ENCODE measurements around the gene MMEL1.
A peak's percentile ranks its signal among the peaks of the same experiment; 100 is the strongest.
"Not testable (repeated sequence)": the region's sequence is repeated elsewhere in the genome, so short reads cannot be mapped to it uniquely, and the experiment has no call there.

Gene MMEL1

DNA sequence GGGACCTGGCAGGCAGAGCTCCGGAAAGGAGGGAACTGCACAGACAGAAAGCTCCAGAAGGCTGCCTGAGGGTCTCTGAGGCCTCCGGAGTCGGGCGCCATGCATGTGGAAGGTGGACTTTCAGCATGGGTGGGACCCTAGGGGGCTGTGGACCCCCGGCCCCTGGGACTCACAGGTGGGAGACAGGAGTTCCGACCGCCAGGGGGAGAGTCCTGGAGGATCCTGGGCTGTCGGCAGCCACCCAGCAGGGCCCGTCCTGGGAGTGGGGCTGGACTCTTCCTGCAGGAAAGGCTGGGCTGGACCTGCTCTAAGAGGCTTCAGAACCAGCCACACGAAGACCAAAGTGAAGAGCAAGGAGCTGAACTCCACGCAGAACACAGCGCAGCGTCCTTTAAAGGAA, 63.1 kb downstream of the MMEL1 start:
- not testable (repeated sequence) for DNase-seq

DNA sequence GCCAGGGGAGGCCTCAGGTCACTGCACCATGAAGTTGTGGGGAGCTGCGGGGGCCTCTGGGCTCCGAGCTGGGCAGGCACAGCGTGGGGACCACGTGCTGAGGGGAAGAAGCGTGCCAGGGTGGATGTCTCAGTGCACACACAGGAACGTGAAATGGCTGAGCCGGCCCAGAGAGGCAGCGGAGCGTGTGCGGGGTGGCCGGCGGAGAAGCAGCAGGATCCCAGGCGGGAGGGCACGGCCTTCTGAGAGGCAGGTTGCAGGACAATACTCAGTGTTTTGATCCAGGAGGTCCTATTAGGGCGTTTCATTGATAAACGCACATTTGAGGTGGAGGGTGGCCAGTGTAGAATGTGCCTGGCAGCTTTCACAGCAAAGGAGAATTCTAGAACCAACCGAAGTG, 63.8 kb downstream of the MMEL1 start:
- DNase-seq, result peak; percentile 67

GRCh38 chr1:2568187-2568816, 64.5 kb downstream of the MMEL1 start:
- DNase-seq, result not testable (repeated sequence)

DNA sequence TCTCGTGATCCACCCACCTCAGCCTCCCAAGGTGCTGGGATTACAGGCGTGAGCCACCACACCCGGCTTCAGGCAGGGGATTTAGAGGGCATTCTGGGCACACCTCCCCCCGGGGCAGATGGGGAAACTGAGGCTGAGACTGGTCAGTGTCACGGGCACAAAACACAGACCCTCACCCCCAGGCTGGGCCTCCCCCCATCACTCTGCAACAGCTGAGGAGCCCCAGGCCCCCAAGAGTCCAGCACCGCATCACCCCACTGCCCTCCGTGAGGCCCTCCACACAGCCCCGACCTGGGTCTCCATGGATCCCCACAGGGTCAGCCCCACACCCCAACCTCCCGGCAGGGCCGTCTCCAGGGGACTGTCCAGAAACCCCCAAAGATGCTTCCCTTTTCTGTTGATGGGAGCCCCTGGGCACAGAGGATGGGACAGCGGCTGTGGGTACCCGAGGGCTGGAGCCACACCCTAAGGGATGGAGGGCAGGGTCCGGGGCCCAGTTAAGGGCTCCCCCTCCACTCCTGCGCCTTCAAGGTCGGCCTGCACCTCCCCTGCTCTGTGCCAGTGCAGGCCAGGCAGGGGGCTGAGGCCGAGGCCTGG, 65.6 kb downstream of the MMEL1 start:
- DNase-seq, result no peak

DNA sequence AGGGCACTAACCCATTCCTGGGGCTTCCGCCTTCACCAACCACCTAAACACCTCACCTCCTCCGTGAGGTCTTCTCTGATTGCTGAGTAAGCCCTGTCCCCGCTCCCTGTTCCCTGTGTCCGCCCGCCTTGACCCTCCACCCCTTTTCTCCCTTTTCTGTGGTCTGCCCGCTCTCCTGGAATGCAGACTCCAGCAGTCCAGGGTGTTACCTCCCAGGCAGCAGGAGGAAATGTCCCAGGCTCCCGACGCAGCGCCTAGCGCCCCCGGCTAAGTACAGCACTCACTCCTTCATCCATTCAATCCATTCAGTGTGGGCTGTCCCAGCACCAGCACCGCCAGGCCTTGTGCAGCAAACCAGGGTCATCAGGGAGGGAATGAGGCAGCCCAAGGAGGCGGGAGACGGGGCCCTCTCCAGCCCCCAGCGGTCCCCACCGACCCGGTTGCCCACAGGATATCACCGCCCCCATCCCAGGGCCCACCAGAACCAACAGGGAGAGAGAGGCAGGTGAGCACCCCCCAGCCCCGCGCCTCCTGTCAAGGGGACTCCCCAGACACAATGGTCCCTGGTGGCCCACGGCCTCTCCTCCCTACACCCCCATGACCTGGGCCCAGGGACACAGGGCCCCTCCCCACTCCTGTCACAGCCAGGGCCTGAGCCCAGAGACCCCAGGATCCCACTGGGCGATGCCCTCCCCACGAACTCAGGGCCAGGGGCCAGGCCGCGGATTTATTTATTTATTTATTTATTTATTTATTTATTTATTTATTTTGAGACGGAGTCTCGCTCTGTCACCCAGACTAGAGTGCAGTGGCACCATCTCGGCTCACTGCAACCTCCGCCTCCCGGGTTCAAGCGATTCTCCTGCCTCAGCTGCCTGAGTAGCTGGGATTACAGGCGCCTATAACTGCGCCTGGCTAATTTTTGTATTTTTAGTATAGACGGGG, 66.4 kb downstream of the MMEL1 start:
- no peak for DNase-seq

- DNase-seq, result no peak
These were observed 67.9 kb downstream of the MMEL1 start for GRCh38 chr1:2564815-2565374.

DNA sequence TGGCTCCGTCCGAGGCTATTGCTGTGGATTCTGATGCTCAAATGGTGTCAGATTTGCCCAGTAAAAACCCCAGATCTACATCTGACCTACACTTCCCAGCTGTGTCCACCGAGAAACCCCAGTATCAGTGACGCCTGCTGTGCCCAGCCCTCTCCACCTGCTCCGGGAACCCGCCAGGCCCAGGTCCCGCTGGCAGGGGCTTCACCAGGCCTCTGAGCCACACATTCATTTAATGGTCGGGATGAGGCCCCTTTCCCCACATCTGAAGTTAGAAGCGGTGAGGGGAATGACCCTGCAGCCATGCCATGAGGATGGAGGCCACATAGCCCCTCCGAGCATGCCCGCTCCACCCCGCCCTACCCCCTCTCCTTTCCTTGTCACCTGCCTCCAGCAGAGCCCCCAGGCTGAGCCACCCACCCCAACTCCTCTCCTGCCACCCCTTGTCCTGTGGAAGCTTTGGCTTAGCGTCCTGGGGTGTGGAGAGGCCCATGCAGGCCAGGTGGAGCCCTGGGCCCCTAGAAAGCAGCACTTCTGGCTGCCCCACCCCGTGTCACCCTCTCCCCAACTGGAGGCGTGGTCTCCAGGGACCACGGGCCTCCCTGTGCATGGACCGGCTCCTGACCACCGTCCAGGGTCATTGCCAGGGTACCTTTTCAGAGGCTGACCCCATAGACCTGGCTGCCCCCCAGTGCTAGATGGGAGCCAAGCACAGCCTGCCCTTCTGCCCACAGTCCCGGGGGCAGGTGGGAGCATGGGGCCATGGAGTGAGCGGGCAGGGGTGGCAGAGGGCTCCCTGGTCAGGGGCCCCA, 68.6 kb downstream of the MMEL1 start:
- no peak for DNase-seq

- no peak for DNase-seq
These were observed 69.6 kb downstream of the MMEL1 start for GRCh38 chr1:2563205-2563604.

- peak; percentile 8 for DNase-seq
These were observed 70.6 kb downstream of the MMEL1 start for GRCh38 chr1:2561898-2562895.

- no peak for DNase-seq
These were observed 71.4 kb downstream of the MMEL1 start for GRCh38 chr1:2561446-2561845.

DNA sequence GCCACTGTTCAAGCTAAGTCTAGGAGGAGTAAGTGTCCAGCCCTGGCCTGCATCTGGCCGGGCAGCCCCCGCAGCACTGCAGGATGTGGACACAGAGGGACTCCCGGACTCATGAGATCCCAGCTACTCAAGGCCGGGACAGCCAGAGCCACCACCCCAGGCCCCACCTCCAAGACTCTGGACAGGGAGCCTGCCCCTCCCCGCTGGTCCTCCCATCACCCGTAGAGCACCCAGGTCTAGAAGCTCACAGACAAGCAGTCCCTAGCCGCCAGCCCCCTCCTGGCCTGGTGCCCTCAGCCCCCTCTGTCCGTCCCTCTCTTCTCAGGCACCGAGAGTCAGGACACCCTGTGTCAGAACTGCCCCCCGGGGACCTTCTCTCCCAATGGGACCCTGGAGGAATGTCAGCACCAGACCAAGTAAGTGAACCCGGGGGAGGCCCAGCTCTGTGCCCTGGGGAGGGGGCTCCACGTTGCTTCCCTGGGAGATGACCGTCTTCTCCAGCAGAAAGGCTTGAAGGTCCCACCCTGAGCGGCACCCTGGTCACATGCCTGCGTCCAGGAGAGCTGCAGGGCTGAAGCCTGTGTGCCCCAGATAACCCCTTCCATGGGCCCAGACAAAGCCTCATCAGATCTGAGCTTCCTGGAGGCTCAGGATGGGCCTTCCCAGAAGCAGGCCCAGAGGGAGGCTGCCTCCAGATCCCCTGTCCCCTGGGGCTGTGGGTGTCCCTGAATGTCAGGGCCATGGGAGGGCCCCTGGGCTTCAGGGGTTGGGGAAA, 72.3 kb downstream of the MMEL1 start:
- no peak for DNase-seq

DNA sequence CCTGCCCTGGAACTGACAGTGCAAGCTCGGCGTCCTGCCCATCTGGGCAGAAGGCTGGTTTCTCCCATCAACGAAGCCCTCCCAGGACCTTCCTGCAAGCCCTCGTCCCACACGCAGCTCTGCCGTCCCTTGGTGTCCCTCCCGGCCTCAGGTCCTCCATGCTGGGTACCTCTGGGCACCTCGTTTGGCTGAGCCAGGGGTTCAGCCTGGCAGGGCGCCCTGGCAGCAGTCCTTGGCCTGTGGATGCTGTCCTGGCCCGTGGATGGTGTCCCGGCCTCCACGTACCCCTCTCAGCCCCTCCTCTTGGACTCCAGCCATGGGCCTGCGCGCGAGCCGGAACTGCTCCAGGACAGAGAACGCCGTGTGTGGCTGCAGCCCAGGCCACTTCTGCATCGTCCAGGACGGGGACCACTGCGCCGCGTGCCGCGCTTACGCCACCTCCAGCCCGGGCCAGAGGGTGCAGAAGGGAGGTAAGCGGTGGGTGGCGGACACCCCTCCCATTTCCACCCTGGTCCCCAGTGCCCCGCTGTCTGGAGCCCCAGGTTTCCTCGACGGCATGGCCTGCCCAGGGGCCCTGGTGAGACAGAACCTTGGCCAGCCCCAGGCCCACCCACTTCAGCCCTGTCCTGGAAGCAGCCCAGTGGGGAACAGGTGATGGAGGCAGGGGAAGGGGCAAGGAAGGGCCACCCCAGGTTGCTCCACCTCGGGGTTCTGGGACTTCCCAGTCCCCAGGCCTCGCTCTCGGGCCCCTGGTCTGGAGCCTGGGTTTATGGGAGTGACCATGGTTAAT, 73.1 kb downstream of the MMEL1 start:
- DNase-seq, result no peak

DNA sequence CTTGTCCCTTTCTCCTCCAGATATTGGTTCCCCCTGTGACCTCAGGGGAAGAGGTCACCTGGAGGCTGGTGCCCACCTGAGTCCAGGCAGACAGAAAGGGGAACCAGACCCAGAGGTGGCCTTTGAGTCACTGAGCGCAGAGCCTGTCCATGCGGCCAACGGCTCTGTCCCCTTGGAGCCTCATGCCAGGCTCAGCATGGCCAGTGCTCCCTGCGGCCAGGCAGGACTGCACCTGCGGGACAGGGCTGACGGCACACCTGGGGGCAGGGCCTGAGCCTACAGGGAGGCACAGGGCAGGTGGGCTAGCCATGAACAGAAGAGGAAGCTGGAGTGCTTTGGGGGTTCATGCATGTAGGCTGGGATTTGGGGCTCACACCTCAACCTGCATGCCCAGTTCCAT, 74.0 kb downstream of the MMEL1 start:
- DNase-seq, result no peak

- DNase-seq, result peak; percentile 1
These were observed 74.4 kb downstream of the MMEL1 start for GRCh38 chr1:2558420-2558819.

DNA sequence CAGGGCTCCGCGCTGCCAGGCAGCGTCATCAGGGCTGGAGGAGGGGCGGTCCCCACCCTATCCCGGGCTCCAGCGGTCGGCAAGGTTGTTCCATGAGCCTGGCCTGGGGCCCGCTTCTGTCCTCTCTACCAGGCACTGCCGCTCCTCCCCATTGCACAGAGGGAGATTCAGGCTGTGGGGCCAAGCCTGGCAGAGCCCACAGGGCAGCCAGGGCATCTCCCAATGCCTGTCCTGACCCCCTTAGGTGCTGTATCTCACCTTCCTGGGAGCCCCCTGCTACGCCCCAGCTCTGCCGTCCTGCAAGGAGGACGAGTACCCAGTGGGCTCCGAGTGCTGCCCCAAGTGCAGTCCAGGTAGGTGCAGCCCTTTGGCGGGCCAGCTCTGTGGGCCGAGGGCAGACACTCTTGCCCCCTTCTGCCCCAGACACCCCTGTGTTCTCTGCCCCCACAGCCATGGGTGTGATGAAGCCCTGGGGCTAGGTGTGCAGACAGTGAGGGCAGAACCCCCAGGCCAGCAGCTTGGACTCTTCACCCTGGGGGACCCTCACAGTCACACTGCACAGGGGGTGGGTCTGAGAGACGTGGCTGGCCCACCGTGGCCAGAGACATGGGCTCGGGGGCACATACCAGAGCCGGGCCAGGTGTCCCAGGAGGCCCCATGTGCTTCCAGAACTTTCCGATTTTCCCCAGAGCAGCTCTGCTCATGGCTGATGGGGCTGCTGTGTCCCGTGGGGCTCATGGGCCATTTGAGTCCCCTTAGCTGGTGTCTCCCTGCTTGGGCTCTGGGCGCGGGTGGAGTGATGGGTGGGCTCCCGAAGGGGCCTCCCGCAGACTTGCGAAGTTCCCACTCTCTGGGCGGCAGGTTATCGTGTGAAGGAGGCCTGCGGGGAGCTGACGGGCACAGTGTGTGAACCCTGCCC, 75.1 kb downstream of the MMEL1 start:
- peak; percentile 8 for DNase-seq

DNA sequence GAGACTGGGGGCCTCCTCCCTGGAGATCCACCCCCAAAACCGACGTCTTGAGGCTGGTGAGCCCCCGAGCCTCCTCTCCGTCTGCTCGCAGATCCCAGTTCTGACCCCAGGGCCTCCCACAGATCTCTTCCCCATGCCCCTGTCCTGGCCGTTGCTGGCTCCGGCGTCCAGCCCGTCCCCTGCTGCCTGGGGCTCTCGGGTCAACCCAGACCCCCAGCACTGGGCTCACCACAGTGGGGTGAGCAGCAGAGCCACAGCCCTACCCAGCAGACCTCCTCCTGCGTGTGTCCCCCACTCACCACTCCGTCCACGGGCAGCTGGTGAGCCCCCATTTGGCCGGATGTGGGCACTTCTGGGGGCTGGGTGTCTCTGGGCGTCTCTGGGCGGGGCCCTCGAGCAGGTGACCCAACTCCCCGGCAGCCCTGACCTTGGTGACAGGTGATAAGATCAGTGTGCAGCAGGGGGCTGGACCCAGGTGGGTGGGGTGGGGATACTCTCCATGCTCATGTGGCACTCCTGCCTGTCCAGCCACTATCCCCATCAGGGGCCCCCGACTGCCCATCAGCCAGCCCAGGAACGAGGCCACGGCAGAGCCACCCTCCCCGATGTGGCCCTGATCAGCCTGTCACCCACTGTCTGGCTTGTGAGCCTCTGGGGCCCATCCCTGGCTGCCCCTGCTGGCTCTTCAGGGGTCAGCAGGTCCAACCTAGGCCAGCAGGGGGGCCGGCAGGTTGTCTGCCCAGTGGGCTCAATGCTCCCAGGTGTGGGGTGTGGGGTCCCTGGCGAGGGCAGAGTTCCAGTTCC, 75.9 kb downstream of the MMEL1 start:
- no peak for DNase-seq

DNA sequence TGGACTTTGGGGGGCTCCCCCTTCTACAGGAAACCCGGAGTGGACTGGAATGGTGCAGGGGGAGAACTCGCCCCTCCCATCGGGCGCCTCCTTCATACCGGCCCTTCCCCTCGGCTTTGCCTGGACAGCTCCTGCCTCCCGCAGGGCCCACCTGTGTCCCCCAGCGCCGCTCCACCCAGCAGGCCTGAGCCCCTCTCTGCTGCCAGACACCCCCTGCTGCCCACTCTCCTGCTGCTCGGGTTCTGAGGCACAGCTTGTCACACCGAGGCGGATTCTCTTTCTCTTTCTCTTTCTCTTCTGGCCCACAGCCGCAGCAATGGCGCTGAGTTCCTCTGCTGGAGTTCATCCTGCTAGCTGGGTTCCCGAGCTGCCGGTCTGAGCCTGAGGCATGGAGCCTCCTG, 76.5 kb downstream of the MMEL1 start, which contains the start of gene TNFRSF14:
TNFRSF14 (plus strand) TSS at position 95 of the 401 bp plus-strand sequence; CDS start at position 389, 294 bp downstream.
- DNase-seq, result peak; percentile 72
